H1 (cell line): ENCODE data around the gene GALNT7. TPM values are rescaled to one million over a fixed set of nuclear protein-coding genes. Genes with fewer than 3 reads are reported as not detected.
A peak's percentile ranks its signal among the peaks of the same experiment; 100 is the strongest.

Source experiments
- CTCF ChIA-PET: fragments of 300-600 bp; sonication (Branson Sonifier 250); formaldehyde crosslinking; loops from one replicate; lab custom pipeline; 2021; ENCODE audit not compliant: partially characterized antibody; lab: Charles Lee
- POLR2A ChIA-PET: fragments of 300-600 bp; sonication (Branson Sonifier 250); formaldehyde crosslinking; loops from one replicate; lab custom pipeline; 2021; ENCODE audit warnings: inconsistent platforms; ENCODE audit not compliant: partially characterized antibody; lab: Charles Lee
- DNase-seq, 2 experiments: peaks; one replicate each; pipeline versions ENCODE4 v3.0.0 to v3.0.0-alpha.2; 2010 to 2022; ENCODE audit warnings: low spot score in 2 of 2, low read depth in 1 of 2, mixed read lengths in 1 of 2
- FAIRE-seq: peaks from 2 replicates; lab custom pipeline; 2011; peaks lifted over from hg19 to GRCh38; lab: Jason Lieb, UNC
- H2AFZ ChIP-seq: 2 replicates; pipeline ENCODE4 v1.8.1; 2012; ENCODE audit warnings: low read length, inconsistent platforms
- H2AK5ac ChIP-seq: 2 replicates; pipeline ENCODE4 v1.6.1; 2013; ENCODE audit warnings: low read depth, low read length
- H2BK120ac ChIP-seq: replicated peaks from 2 replicates; pipeline ENCODE3; 2013; ENCODE audit warnings: low read depth, low read length, inconsistent platforms
- H2BK12ac ChIP-seq: 2 replicates; pipeline ENCODE4 v1.6.1; 2013; ENCODE audit warnings: low read depth, low read length
- H2BK15ac ChIP-seq: 2 replicates; pipeline ENCODE4 v1.6.1; 2013; ENCODE audit warnings: low read length
- H2BK20ac ChIP-seq: 2 replicates; pipeline ENCODE4 v1.6.1; 2013; ENCODE audit warnings: low read length
- H2BK5ac ChIP-seq: 2 replicates; pipeline ENCODE4 v1.6.1; 2013; ENCODE audit warnings: low read depth, low read length
- H3K14ac ChIP-seq: 2 replicates; pipeline ENCODE4 v1.6.1; 2013; ENCODE audit warnings: inconsistent platforms; ENCODE audit not compliant: insufficient read length
- H3K18ac ChIP-seq: 2 replicates; pipeline ENCODE4 v1.6.1; 2013; ENCODE audit warnings: low read length; ENCODE audit errors: extremely low read depth
- H3K23ac ChIP-seq: 2 replicates; pipeline ENCODE4 v1.6.1; 2013; ENCODE audit warnings: inconsistent platforms; ENCODE audit not compliant: insufficient read length
- H3K23me2 ChIP-seq: 2 replicates; pipeline ENCODE4 v1.6.1; 2013; ENCODE audit warnings: low read depth, low read length
- H3K27ac ChIP-seq: 2 replicates; pipeline ENCODE4 v1.6.1; 2011; ENCODE audit warnings: low read depth, low read length, inconsistent platforms
- H3K27me3 ChIP-seq, 4 experiments: replicated peaks in 1 of 4; 1 replicate in 1 of 4; 2 replicates in 3 of 4; pipeline versions ENCODE4 v1.6.1 to v1.8.1; 2011 to 2013; ENCODE audit warnings: low read length in 3 of 4, mild to moderate bottlenecking in 3 of 4, inconsistent platforms in 2 of 4, mixed read lengths in 2 of 4, moderate library complexity in 1 of 4; ENCODE audit not compliant: control insufficient read depth in 3 of 4, insufficient read depth in 3 of 4; ENCODE audit errors: extremely low read depth in 1 of 4
- H3K36me3 ChIP-seq, 4 experiments: 2 replicates each; pipeline versions ENCODE4 v1.6.1 to v1.8.1; 2011 to 2013; ENCODE audit warnings: mild to moderate bottlenecking in 4 of 4, low read length in 3 of 4, moderate library complexity in 2 of 4, control low read depth in 1 of 4, inconsistent platforms in 1 of 4; ENCODE audit not compliant: insufficient read depth in 4 of 4, control insufficient read depth in 2 of 4
- H3K4ac ChIP-seq: replicated peaks from 2 replicates; pipeline ENCODE3; 2013; ENCODE audit warnings: low read length, low read depth, mixed read lengths, inconsistent platforms; ENCODE audit not compliant: insufficient read length
- H3K4me1 ChIP-seq, 4 experiments: replicated peaks in 1 of 4; 1 replicate in 1 of 4; 2 replicates in 3 of 4; pipeline versions ENCODE4 v1.6.1 to v1.8.1; 2011 to 2013; ENCODE audit warnings: low read length in 3 of 4, inconsistent platforms in 2 of 4, mixed read lengths in 1 of 4; ENCODE audit not compliant: insufficient read depth in 4 of 4, control insufficient read depth in 3 of 4
- H3K4me2 ChIP-seq, 2 experiments: 2 replicates each; pipeline versions ENCODE4 v1.6.1 to v1.8.1; 2011 to 2013; ENCODE audit warnings: low read depth in 2 of 2, low read length in 2 of 2, control low read depth in 1 of 2, inconsistent platforms in 1 of 2, mild to moderate bottlenecking in 1 of 2; ENCODE audit not compliant: insufficient read depth in 1 of 2
- H3K4me3 ChIP-seq, 4 experiments: fragments of 200-600, 300-600 bp in 1 of 4; sonication (generic), shearing (Covaris generic), sonication (Bioruptor Twin) in 1 of 4; 2 replicates each; pipeline versions ENCODE4 v1.5.1 to v1.8.1; 2011 to 2016; ENCODE audit warnings: low read length in 4 of 4, low read depth in 3 of 4, control low read depth in 2 of 4, inconsistent platforms in 2 of 4, mild to moderate bottlenecking in 2 of 4, mixed read lengths in 1 of 4, moderate library complexity in 1 of 4; ENCODE audit not compliant: insufficient read depth in 2 of 4; ENCODE audit errors: extremely low read depth in 1 of 4
- H3K56ac ChIP-seq: replicated peaks from 2 replicates; pipeline ENCODE3; 2013; ENCODE audit warnings: low read depth, mild to moderate bottlenecking, mixed read lengths, low read length, inconsistent platforms; ENCODE audit not compliant: insufficient read length
- H3K79me1 ChIP-seq: 2 replicates; pipeline ENCODE4 v1.6.1; 2013; ENCODE audit warnings: low read depth, low read length, control low read depth
- H3K79me2 ChIP-seq, 2 experiments: 2 replicates each; pipeline versions ENCODE4 v1.6.1 to v1.8.1; 2012 to 2013; ENCODE audit warnings: low read length in 2 of 2, mild to moderate bottlenecking in 2 of 2, inconsistent platforms in 1 of 2; ENCODE audit not compliant: insufficient read depth in 2 of 2, control insufficient read depth in 1 of 2
- H3K9ac ChIP-seq, 4 experiments: replicated peaks in 1 of 4; 1 replicate in 1 of 4; 2 replicates in 3 of 4; pipeline versions ENCODE4 v1.6.1 to v1.8.1; 2011 to 2013; ENCODE audit warnings: low read depth in 3 of 4, low read length in 3 of 4, control low read depth in 2 of 4, mild to moderate bottlenecking in 2 of 4, moderate library complexity in 2 of 4, inconsistent platforms in 1 of 4; ENCODE audit errors: extremely low read depth in 1 of 4
- H3K9me3 ChIP-seq, 2 experiments: 2 replicates each; pipeline versions ENCODE4 v1.6.1 to v1.8.1; 2012 to 2013; ENCODE audit warnings: mild to moderate bottlenecking in 2 of 2, moderate library complexity in 2 of 2, control low read depth in 1 of 2, inconsistent platforms in 1 of 2, low read depth in 1 of 2, low read length in 1 of 2, mixed read lengths in 1 of 2; ENCODE audit not compliant: insufficient read depth in 2 of 2
- H4K20me1 ChIP-seq, 2 experiments: replicated peaks in 1 of 2; 2 replicates each; pipeline versions ENCODE3 to v1.8.1; 2011 to 2013; ENCODE audit warnings: inconsistent platforms in 2 of 2, low read length in 2 of 2, mild to moderate bottlenecking in 1 of 2; ENCODE audit not compliant: insufficient read depth in 2 of 2, control insufficient read depth in 1 of 2
- H4K5ac ChIP-seq: 2 replicates; pipeline ENCODE4 v1.6.1; 2013; ENCODE audit warnings: low read length, low read depth, mixed read lengths, inconsistent platforms; ENCODE audit not compliant: insufficient read length
- H4K8ac ChIP-seq: 2 replicates; pipeline ENCODE4 v1.8.0; 2013; ENCODE audit warnings: mild to moderate bottlenecking, moderate library complexity, low read length, inconsistent platforms; ENCODE audit not compliant: insufficient read depth; ENCODE audit errors: extremely low read depth
- H4K91ac ChIP-seq: replicated peaks from 2 replicates; pipeline ENCODE3; 2013; ENCODE audit warnings: low read length, mixed read lengths, inconsistent platforms; ENCODE audit not compliant: insufficient read length
- EP300 ChIP-seq, 2 experiments: IDR thresholded peaks; 1 replicate in 1 of 2; 2 replicates in 1 of 2; pipeline ENCODE4 v1.6.1; 2011 to 2012; ENCODE audit warnings: low read depth in 2 of 2, low read length in 2 of 2, mild to moderate bottlenecking in 2 of 2, borderline replicate concordance in 1 of 2, inconsistent platforms in 1 of 2, moderate library complexity in 1 of 2
- POLR2A ChIP-seq, 2 experiments: IDR thresholded peaks; 1 replicate in 1 of 2; 2 replicates in 1 of 2; pipeline ENCODE4 v1.6.1; 2011; ENCODE audit warnings: low read depth in 2 of 2, low read length in 2 of 2, mild to moderate bottlenecking in 2 of 2; ENCODE audit errors: control extremely low read depth in 1 of 2
- RBBP5 ChIP-seq: IDR thresholded peaks from 2 replicates; pipeline ENCODE4 v1.7.1; 2012; ENCODE audit warnings: low read depth, mild to moderate bottlenecking, inconsistent platforms, low read length, moderate library complexity, borderline replicate concordance
- WGBS, 2 experiments: shearing (Covaris generic) in 1 of 2; methylation state at CpG; one replicate each; pipeline versions ENCODE4 v1.1.6 to v1.1.7; 2013 to 2015; ENCODE audit warnings: low lambda C conversion rate in 2 of 2, mixed read lengths in 2 of 2, inconsistent platforms in 1 of 2, low coverage in 1 of 2, missing lambda C conversion rate in 1 of 2; ENCODE audit not compliant: insufficient replicate concordance in 2 of 2, insufficient coverage in 1 of 2, insufficient read length in 1 of 2; ENCODE audit errors: extremely low coverage in 1 of 2, missing lambda C conversion rate in 1 of 2; 5-methylcytosine and 5-hydroxymethylcytosine counted together
- polyA plus RNA-seq, 7 experiments: library from polyadenylated mRNA; depleted of rRNA in 3 of 7; stranded (reverse) in 5 of 7; unstranded in 2 of 7; fragments of >200 nt in 5 of 7; fragments of 200-250 nt in 2 of 7; gene quantifications; 1 replicate in 5 of 7; 2 replicates in 1 of 7; 4 replicates in 1 of 7; pipeline versions ENCODE4 v1.2.1 to v1.2.3, GENCODE V29; 2011 to 2013; ENCODE audit warnings: missing spikeins in 2 of 7, mixed read lengths in 2 of 7
- total RNA-seq: library from RNA; stranded (reverse); fragmentation: NEBNext Ultra II Directional; extraction: Animal tissue kit (Norgen Biotek cat#: 25700); gene quantifications from 2 replicates; pipeline ENCODE4 v1.2.1, GENCODE V29; 2021

GALNT7 gene
- total and polyA plus RNA-seq, 2 of the 8 experiments (the other 6 are each of a cell fraction or from before 2014, with no cell fraction given): 22.4 to 85.5 TPM

GRCh38 chr4:173169178-173169427 lies 492 bp downstream of the GALNT7 start:
- Histone ChIP-seq H3K4me3 (peak overlapping the region; percentile 82 to 93 (median 86)), H3K23ac (no peak overlapping the region), H2BK12ac (no peak overlapping the region), H2AK5ac (no peak overlapping the region), H3K79me2 (peaks cover 16 to 51% of the 10 kb centered on the region in 2 experiments), H2BK20ac (no peak overlapping the region), H2BK120ac (no peak overlapping the region), H3K27me3 (no peaks in the 10 kb centered on the region), H3K4ac (no peak overlapping the region), H2AFZ (no peak overlapping the region), H3K4me2 (peak overlapping the region; percentile 88; a peak in 3 of 4 replicates), H3K4me1 (peaks cover 12 to 32% (median 23%) of the 10 kb centered on the region in 4 experiments), H3K27ac (peak overlapping the region; percentile 75; the same call in 1 of the 2 replicates), H3K9ac (peak overlapping the region in 3 of 4 experiments; percentile 58 to 92 (median 74); a peak in 5 of 7 replicates), H4K5ac (peak overlapping the region; percentile 47), H3K56ac (no peak overlapping the region), H3K9me3 (no peaks in the 10 kb centered on the region), H3K14ac (no peak overlapping the region), H3K36me3 (peaks cover 0 to 6% (median 3%) of the 10 kb centered on the region in 4 experiments; a peak in 2 of 8 replicates), H2BK5ac (peak overlapping the region; percentile 68; the same call in 1 of the 2 replicates), H2BK15ac (no peak overlapping the region), H4K20me1 (peaks cover 3 to 8% of the 10 kb centered on the region in 2 experiments), H4K8ac (peak overlapping the region; percentile 77), H3K79me1 (no peaks in the 10 kb centered on the region; the same call in 1 of the 2 replicates), H4K91ac (no peak overlapping the region), H3K23me2 (peaks cover 3% of the 10 kb centered on the region; the same call in 1 of the 2 replicates), H3K18ac (peak overlapping the region; percentile 41; the same call in 1 of the 2 replicates)
- TF ChIP-seq POLR2A (IDR thresholded peaks at IDR 0.05; ENCODE audit: control extremely low read depth in 1 of 2, low read depth in 2 of 2, low read length in 2 of 2) (peak in 1 of 2 experiments; percentile 27; a peak in 1 of 3 replicates), EP300 (IDR thresholded peaks at IDR 0.05; ENCODE audit: borderline replicate concordance in 1 of 2, low read depth in 2 of 2, low read length in 2 of 2) (no peak), RBBP5 (peak; percentile 60; the same call in 1 of the 2 replicates)
- 3% methylated on average over 22 of the region's 41 CpGs; no CpG with 5 or more reads in 1 of the 2 experiments for WGBS, 2 experiments
- DNase-seq (peak in 1 of 2 experiments; percentile 72), FAIRE-seq (no peak)
- ChIA-PET CTCF (interaction anchor here (0.7 to 3.2 kb wide), 5 partner anchors 83 to 145 kb away, joined by 3 to 21 read pairs (median 12); no protein-coding TSS in a partner anchor), POLR2A (interaction anchor here (0.6 to 2.1 kb wide), 5 partner anchors 35 to 165 kb away, joined by 3 to 6 read pairs (median 4); partner anchors contain the start of gene HMGB2)
